Chondrocyte (in vitro differentiated cells): ENCODE results near the gene CORO7. TPM values are rescaled to one million over a fixed set of nuclear protein-coding genes. Genes with fewer than 3 reads are reported as not detected.

Experiments used
- DNase-seq: peaks from one replicate; pipeline ENCODE4 v3.0.0; 2021; ENCODE audit warnings: mixed read lengths, low spot score
- H3K27ac Mint-ChIP-seq: one replicate; pipeline ENCODE4 v1.8.0; 2021; ENCODE audit warnings: mild to moderate bottlenecking, moderate library complexity, mixed read lengths; ENCODE audit not compliant: unreplicated experiment
- H3K27me3 Mint-ChIP-seq: 2 replicates; pipeline ENCODE4 v1.8.0; 2021; ENCODE audit warnings: low read depth, mixed read lengths
- H3K36me3 Mint-ChIP-seq: 2 replicates; pipeline ENCODE4 v1.8.0; 2021; ENCODE audit warnings: low read depth, mixed read lengths
- H3K4me1 Mint-ChIP-seq: 2 replicates; pipeline ENCODE4 v1.8.0; 2021; ENCODE audit warnings: low read depth, mild to moderate bottlenecking, mixed read lengths
- H3K4me3 Mint-ChIP-seq: one replicate; pipeline ENCODE4 v1.8.0; 2021; ENCODE audit warnings: mild to moderate bottlenecking, moderate library complexity, mixed read lengths; ENCODE audit not compliant: unreplicated experiment
- H3K9me3 Mint-ChIP-seq: 2 replicates; pipeline ENCODE4 v1.8.0; 2021; ENCODE audit warnings: low read depth, mixed read lengths
- CTCF ChIP-seq: fragments of 200-600 bp; sonication (generic); IDR thresholded peaks from 2 replicates; pipeline ENCODE4 v1.5.0; 2021; ENCODE audit warnings: antibody characterized with exemption, mild to moderate bottlenecking, moderate library complexity
- total RNA-seq: library from RNA; stranded (reverse); gene quantifications from 3 replicates; pipeline ENCODE4 v1.2.1, GENCODE V29; 2021

Gene CORO7
- total RNA-seq, 1 donor from 2014 or later = 24.6 TPM

- no peak for TF ChIP-seq CTCF
- Mint-ChIP-seq H3K27ac (peak overlapping the region; percentile 94), H3K4me3 (no peak overlapping the region), H3K4me1 (peaks cover 80% of the 10 kb centered on the region), H3K36me3 (no peaks in the 10 kb centered on the region), H3K27me3 (no peaks in the 10 kb centered on the region), H3K9me3 (no peaks in the 10 kb centered on the region)
- no peak for DNase-seq
Observed at GRCh38 chr16:4387781-4388180, 28.6 kb downstream of the CORO7 start.

DNA sequence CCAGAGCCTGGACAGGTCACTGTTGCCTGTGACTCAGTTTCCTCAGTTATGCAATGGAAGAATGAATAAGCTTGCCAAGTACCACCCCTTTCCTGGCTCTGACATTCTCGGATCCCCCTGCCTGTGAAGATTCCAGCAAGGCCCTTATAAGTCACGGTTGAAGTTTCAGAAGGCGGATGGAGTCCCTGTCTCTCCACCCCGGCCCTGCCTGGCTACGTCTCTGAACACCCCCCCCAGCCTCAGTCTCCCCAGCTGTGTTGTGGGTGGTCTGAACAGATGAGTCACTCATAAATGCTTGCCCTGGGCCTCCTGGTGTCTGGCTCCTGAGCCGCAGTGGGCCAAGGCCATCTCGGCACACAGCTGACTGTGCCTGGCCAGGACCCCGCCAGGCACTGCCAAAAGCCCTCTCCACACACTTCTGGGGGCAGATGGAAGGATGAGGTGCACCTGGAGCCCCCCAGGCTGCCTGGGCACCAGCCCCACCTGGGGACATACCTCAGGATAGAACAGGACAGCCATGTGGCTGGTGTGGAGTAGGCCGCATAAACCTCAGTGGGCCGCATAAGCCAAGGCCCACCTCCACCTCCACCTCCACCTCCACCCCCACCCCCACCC lies 29.3 kb downstream of the CORO7 start:
- peak overlapping the region; percentile 94 for H3K27ac Mint-ChIP-seq
- H3K36me3 Mint-ChIP-seq = no peaks in the 10 kb centered on the region
- peak; percentile 14 for TF ChIP-seq CTCF
- DNase-seq = no peak
- no peak overlapping the region for H3K4me3 Mint-ChIP-seq
- peaks cover 75% of the 10 kb centered on the region for H3K4me1 Mint-ChIP-seq
- H3K9me3 Mint-ChIP-seq = no peaks in the 10 kb centered on the region
- H3K27me3 Mint-ChIP-seq = no peaks in the 10 kb centered on the region

DNA sequence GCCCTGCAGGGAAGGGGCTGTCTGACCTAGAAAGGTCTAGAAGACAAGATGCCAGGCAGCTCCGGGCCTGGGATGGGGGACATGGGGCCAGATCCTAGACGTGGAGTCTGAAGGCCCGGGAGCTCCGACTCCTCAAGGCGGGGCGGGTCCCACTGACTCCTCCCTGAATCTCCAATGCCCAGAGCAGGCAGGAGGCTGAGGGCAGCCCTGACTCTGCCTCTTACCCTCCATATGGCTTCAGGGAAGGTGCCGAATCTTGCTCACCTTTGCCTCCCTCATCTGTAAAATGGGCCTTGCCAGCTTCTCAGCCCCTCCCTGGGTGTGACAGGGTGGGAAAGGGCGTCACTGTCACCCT lies 30.0 kb downstream of the CORO7 start:
- Mint-ChIP-seq H3K9me3 (no peaks in the 10 kb centered on the region), H3K36me3 (no peaks in the 10 kb centered on the region), H3K27me3 (no peaks in the 10 kb centered on the region), H3K4me3 (no peak overlapping the region), H3K4me1 (peaks cover 73% of the 10 kb centered on the region), H3K27ac (peak overlapping the region; percentile 94)
- TF ChIP-seq CTCF = no peak
- no peak for DNase-seq

DNA sequence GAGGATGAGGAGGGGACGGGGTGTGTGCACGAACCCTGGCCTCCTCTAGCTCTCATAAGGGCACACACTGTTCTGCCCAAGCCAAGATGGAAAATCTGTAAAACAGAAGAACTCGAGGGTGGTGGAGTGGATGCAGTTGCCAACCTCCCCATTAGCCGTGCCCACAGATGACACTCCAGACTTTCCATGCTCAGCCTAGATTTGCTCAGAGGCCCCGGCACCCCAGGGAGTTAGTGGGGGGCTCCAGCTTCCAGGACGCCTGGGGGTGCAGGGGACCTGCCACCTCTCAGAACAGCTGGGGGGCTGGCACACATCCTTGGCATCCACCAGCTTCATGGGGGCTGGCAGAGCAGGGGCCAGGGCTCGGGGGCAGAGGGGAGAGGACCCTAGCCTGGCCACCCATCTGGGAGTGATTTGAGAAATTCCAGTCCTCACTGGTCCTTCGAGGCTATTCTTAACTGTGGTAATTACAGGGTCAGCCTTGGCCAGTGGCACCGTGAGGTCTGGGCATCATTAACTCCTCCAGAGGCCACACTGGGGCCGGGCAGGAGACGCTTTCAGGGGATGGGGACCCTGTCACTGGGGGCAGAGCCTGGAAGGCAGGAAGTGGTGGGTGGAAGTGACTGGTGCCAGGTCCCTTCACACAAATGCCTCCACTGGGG lies 30.5 kb downstream of the CORO7 start:
- Mint-ChIP-seq H3K4me1 (peaks cover 73% of the 10 kb centered on the region), H3K36me3 (no peaks in the 10 kb centered on the region), H3K9me3 (no peaks in the 10 kb centered on the region), H3K27ac (peak overlapping the region; percentile 94), H3K27me3 (no peaks in the 10 kb centered on the region), H3K4me3 (no peak overlapping the region)
- TF ChIP-seq CTCF = no peak
- DNase-seq = no peak

DNA sequence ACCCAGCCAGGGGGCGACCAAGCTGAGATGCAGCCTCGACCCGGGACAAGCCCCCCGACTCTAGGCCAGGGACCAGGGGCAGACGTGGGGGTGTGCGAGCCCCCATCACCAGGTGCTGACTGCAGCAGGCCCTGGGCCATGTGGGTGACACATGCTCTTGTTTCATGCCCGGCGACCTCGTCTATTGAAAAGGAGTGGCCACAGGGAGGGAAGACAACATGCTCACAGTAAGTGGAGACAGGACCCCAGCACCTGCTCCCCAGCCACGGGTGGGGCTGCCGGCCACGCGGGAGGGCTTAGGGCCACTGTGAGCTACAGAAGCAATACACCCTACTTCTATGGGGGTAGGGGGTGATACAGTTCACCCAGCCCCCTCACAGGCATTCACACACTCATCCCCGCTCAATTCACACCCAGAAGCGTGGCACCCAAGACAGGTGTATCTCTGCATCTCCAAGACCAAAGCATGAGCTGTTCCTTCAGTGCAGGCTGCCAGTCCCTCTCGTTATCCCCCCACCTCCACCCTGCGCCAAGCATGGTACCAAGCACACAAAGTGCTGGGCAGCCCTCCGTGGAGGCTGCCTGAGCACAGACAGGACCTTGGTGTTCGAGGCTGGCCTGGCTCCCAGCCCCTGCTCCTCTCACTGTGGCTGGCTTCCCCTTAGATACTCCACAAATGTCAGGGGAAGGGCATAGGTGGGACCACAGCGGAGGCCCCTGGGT lies 31.2 kb downstream of the CORO7 start:
- no peak for DNase-seq
- H3K27ac Mint-ChIP-seq = peak overlapping the region; percentile 94

More for the DNA sequence above, 31.2 kb downstream of the CORO7 start:
- H3K27me3 Mint-ChIP-seq = no peaks in the 10 kb centered on the region
- no peak for TF ChIP-seq CTCF
- no peak overlapping the region for H3K4me3 Mint-ChIP-seq
- no peaks in the 10 kb centered on the region for H3K9me3 Mint-ChIP-seq
- no peaks in the 10 kb centered on the region for H3K36me3 Mint-ChIP-seq
- peaks cover 79% of the 10 kb centered on the region for H3K4me1 Mint-ChIP-seq
